Endometrium (tissue), 2 donors: Measurements from ENCODE around the gene PTRH1.
A peak's percentile ranks its signal among the peaks of the same experiment; 100 is the strongest.

ENCODE experiments used
- FAIRE-seq: peaks from 2 replicates; lab custom pipeline; 2012; peaks lifted over from hg19 to GRCh38; lab: Jason Lieb, UNC
- donor health status: control.
- donor health status: control.

The PTRH1 gene

GRCh38 chr9:127720031-127720864, 4.8 kb upstream of the PTRH1 start:
- FAIRE-seq = no peak

- no peak for FAIRE-seq
Measured at GRCh38 chr9:127717766-127718165, 2.3 kb upstream of the PTRH1 start.

GRCh38 chr9:127716412-127716811, 949 bp upstream of the PTRH1 start:
- FAIRE-seq = no peak

- FAIRE-seq = no peak
Measured at GRCh38 chr9:127714951-127715469, 453 bp downstream of the PTRH1 start.

GRCh38 chr9:127714020-127714750, 1.3 kb downstream of the PTRH1 start:
- no peak for FAIRE-seq

GRCh38 chr9:127712867-127713266, 2.6 kb downstream of the PTRH1 start:
- no peak for FAIRE-seq

GRCh38 chr9:127712371-127712770, 3.1 kb downstream of the PTRH1 start:
- no peak for FAIRE-seq

GRCh38 chr9:127711831-127712274, 3.6 kb downstream of the PTRH1 start:
- FAIRE-seq = no peak

GRCh38 chr9:127711226-127711701, 4.2 kb downstream of the PTRH1 start:
- no peak for FAIRE-seq

GRCh38 chr9:127710204-127710783, 5.2 kb downstream of the PTRH1 start:
- no peak for FAIRE-seq

GRCh38 chr9:127708952-127709587, 6.4 kb downstream of the PTRH1 start:
- FAIRE-seq = no peak

GRCh38 chr9:127707766-127708165, 7.7 kb downstream of the PTRH1 start:
- no peak for FAIRE-seq

GRCh38 chr9:127706836-127707241, 8.6 kb downstream of the PTRH1 start, which contains the start of gene CFAP157:
CFAP157 (plus strand) TSS chr9:127706988; CDS start chr9:127707032, 44 bp downstream.
- FAIRE-seq = no peak

- no peak for FAIRE-seq
Measured at GRCh38 chr9:127705577-127706379, 9.7 kb downstream of the PTRH1 start.

- FAIRE-seq = no peak
Measured at GRCh38 chr9:127703289-127703946, 12.0 kb downstream of the PTRH1 start.

GRCh38 chr9:127700594-127701255, 14.7 kb downstream of the PTRH1 start:
- FAIRE-seq = no peak

GRCh38 chr9:127700140-127700539, 15.3 kb downstream of the PTRH1 start:
- FAIRE-seq = no peak

GRCh38 chr9:127698985-127699670, 16.3 kb downstream of the PTRH1 start:
- peak; percentile 89 for FAIRE-seq

- FAIRE-seq = no peak
Measured at GRCh38 chr9:127698386-127698785, 17.1 kb downstream of the PTRH1 start.
